ENCODE data around the gene CSGALNACT2.

Gene CSGALNACT2

GRCh38 chr10:43230909-43231522 is 92.8 kb downstream of the CSGALNACT2 start:
- DNase-seq = no peak

- no peak for DNase-seq
Measured at GRCh38 chr10:43231523-43232078, 93.4 kb downstream of the CSGALNACT2 start.

DNA sequence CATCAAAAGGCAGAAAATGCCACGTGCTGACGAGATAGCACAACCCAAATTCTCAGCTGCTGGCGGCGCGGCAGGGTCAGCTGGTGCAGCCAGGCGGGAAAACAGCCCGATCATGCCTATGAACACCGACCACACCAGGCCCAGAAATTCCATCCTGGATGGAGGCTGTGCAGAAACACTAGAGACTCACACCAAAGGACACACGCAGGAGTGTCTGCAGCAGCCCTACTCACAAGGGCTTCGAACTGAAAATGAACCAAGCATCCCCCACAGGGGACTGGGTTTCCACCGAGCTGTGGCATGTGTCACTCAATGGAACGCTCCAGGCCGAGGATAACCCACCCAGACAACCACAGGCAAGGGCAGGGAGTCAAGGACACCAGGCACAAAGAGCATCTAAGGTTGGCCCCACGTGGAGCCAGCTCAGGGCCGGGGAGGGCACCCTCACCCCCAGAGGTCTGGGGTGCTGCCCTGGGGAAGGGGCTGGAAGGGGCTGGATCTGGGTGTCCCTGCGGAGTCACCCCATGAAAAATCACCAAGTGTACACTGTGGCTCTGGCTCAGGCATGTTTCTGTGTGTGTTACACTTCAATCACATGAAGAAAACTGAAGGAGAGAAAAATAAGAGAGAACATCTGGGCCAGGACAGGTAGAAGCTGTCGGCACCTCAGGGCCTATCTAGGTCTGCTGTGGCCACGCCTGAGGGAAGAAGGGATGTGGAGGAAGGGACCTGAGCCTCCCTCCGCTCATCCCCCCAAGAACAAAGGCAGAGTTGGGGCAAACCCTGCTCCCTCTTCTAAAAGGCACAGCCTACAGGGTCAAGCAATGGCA is 95.6 kb downstream of the CSGALNACT2 start:
- no peak for DNase-seq

GRCh38 chr10:43234471-43235041 is 96.3 kb downstream of the CSGALNACT2 start:
- DNase-seq = no peak

Measured in stimulated activated CD4-positive, alpha-beta T cell treated with anti-CD3 and anti-CD28 coated beads, Interleukin-4, amount 100 ng/mL, for 4 hours (primary cell).